ENCODE measurements around the gene NTNG2.

Gene NTNG2

GRCh38 chr9:132175431-132175830 is 13.6 kb downstream of the NTNG2 start:
- FAIRE-seq = no peak

- no peak for FAIRE-seq
Measured at GRCh38 chr9:132176338-132176737, 14.5 kb downstream of the NTNG2 start.

- FAIRE-seq = no peak
Measured at GRCh38 chr9:132181796-132182313, 20.0 kb downstream of the NTNG2 start.

- no peak for FAIRE-seq
Measured at GRCh38 chr9:132182314-132183091, 20.6 kb downstream of the NTNG2 start.

- no peak for FAIRE-seq
Measured at GRCh38 chr9:132183134-132183533, 21.3 kb downstream of the NTNG2 start.

DNA sequence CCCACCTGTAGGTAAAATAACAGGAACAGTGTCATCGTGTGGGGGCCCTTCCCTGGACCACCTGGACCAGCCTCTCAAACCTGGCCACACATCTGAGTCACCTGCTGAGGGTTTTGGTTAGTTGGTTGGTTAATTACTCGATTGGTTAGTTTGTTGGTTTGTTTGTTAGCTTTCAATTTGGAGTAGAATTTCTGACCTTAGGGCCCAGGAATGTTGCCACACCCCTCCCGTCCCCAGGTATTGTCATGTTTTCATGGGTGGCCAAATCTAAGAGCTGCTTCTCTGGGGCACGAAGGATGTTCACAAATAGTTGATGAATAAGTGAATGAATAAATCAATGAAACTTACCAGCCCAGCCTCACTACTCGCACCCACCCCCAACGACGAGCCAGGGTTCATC is 21.9 kb downstream of the NTNG2 start:
- FAIRE-seq = no peak

DNA sequence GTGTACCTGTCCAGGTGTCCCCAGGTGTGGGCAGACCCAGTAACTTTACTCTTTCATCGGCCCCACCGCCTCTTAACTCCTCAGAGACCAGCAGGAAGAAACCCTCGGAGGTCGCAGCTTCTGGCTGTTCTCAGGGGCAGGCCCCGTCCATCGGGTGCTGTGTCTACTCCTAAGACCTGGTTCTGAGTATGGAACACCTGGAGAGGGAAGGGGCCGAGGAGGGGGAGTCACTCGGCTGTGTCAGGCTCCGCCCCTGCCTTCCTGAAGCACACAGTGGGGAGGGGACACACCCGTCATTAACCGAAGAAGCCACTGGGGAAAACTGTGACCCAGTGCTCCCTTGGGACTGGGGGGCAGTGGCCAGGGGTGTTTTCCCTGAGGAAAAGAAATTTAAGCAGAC is 22.3 kb downstream of the NTNG2 start:
- no peak for FAIRE-seq

- no peak for FAIRE-seq
Measured at GRCh38 chr9:132185073-132186009, 23.5 kb downstream of the NTNG2 start.

- FAIRE-seq = no peak
Measured at GRCh38 chr9:132187121-132187620, 25.3 kb downstream of the NTNG2 start.

GRCh38 chr9:132190966-132191365 is 29.1 kb downstream of the NTNG2 start:
- FAIRE-seq = no peak

GRCh38 chr9:132192728-132193127 is 30.9 kb downstream of the NTNG2 start:
- no peak for FAIRE-seq

- no peak for FAIRE-seq
Measured at GRCh38 chr9:132193227-132194124, 31.6 kb downstream of the NTNG2 start.

DNA sequence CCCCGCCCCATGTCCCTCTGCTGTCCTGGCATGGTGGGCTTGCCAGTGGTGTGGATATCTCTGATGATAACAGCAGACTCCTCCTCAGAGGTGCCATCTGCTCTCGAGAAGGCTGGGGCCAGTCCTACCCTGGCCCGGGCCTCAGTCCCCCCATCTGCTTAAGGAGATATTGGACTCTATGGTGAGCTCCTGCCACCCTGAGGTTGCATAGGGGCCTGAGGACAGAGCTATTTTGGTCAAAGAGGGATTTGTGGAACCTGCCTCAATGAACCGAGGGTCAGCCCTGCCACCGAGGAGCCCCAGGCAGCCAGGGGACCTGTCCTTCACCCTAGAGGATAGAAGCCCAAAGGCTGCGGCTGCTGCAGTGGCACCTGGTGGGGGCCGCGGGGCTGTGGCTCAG is 32.6 kb downstream of the NTNG2 start:
- FAIRE-seq = no peak

- no peak for FAIRE-seq
Measured at GRCh38 chr9:132197315-132197714, 35.5 kb downstream of the NTNG2 start.

DNA sequence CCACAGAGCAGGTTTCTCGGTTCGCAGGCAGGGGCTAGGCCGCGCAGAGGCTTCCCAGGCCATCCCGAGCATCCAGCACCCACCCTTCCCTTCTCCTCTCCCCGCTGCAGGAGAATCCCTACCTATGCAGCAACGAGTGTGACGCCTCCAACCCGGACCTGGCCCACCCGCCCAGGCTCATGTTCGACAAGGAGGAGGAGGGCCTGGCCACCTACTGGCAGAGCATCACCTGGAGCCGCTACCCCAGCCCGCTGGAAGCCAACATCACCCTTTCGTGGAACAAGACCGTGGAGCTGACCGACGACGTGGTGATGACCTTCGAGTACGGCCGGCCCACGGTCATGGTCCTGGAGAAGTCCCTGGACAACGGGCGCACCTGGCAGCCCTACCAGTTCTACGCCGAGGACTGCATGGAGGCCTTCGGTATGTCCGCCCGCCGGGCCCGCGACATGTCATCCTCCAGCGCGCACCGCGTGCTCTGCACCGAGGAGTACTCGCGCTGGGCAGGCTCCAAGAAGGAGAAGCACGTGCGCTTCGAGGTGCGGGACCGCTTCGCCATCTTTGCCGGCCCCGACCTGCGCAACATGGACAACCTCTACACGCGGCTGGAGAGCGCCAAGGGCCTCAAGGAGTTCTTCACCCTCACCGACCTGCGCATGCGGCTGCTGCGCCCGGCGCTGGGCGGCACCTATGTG is 36.1 kb downstream of the NTNG2 start:
- FAIRE-seq = no peak

DNA sequence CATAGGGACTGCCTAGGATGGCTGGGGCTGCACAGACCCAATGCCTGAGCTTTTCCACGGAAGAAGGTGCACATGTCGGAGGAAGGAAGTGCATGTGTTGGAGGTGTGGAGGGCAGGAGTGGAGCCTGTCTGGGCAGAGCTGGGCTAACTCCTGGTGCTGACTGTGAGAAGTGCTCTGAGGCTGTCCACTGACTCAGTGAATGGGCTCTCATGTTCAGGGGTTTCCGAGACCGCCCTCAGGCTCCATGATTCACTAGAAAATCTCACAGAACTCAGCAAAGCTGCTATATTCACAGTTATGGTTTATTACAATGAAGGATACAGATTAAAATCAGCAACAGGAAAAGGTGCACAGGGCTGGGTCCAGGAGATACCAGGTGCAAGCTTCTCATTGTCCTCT is 37.2 kb downstream of the NTNG2 start:
- FAIRE-seq = no peak

DNA sequence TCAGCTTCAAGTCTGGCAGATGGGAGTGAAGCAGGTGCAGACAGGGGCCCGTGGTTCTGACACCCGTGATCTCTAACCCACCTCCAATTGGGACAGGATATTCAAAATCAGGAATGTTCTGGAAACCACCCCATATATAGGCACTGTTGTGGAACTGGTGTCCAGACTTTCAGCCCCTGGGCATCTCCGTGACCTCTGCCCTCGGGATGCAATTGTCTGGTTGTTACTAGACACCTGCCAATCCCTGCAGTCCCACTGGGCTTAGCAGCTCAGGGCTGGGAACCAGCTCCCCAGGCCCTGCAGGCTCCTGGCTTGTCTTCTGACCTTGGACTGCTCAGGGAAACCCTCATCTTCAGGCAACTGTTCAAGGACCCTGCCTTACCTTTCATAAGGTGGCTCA is 38.8 kb downstream of the NTNG2 start:
- no peak for FAIRE-seq

GRCh38 chr9:132201139-132201538 is 39.3 kb downstream of the NTNG2 start:
- peak; percentile 30 for FAIRE-seq

- no peak for FAIRE-seq
Measured at GRCh38 chr9:132201780-132202703, 40.2 kb downstream of the NTNG2 start.

GRCh38 chr9:132204883-132205282 is 43.0 kb downstream of the NTNG2 start:
- FAIRE-seq = no peak

- no peak for FAIRE-seq
Measured at GRCh38 chr9:132207215-132207614, 45.4 kb downstream of the NTNG2 start.
